Muscle layer of colon (tissue), 2 donors: ENCODE data around the gene JAK1.

Experiments
- H3K27ac ChIP-seq: one replicate; pipeline ENCODE4 v1.7.0; 2013; ENCODE audit warnings: low read depth, mild to moderate bottlenecking, low read length, moderate library complexity
- H3K27me3 ChIP-seq, 2 donors: one replicate each; pipeline ENCODE4 v1.7.0; 2013; ENCODE audit warnings: low read length in 2 of 2, mild to moderate bottlenecking in 2 of 2; ENCODE audit not compliant: insufficient read depth in 2 of 2, control insufficient read depth in 1 of 2
- H3K36me3 ChIP-seq: one replicate; pipeline ENCODE4 v1.7.0; 2013; ENCODE audit warnings: mild to moderate bottlenecking, low read length; ENCODE audit not compliant: insufficient read depth
- H3K4me1 ChIP-seq: one replicate; pipeline ENCODE4 v1.7.0; 2013; ENCODE audit warnings: mild to moderate bottlenecking, low read length; ENCODE audit not compliant: insufficient read depth
- H3K4me3 ChIP-seq, 2 donors: one replicate each; pipeline ENCODE4 v1.7.0; 2013; ENCODE audit warnings: low read length in 2 of 2, low read depth in 1 of 2, mild to moderate bottlenecking in 1 of 2, moderate library complexity in 1 of 2
- H3K9ac ChIP-seq: one replicate; pipeline ENCODE4 v1.7.0; 2013; ENCODE audit warnings: low read length
- H3K9me3 ChIP-seq: one replicate; pipeline ENCODE4 v1.7.0; 2013; ENCODE audit warnings: mild to moderate bottlenecking, low read length
- donor health status: abdominal sarcoma.
- donor health status: Adenocarcinoma of cecum.

JAK1 gene

DNA sequence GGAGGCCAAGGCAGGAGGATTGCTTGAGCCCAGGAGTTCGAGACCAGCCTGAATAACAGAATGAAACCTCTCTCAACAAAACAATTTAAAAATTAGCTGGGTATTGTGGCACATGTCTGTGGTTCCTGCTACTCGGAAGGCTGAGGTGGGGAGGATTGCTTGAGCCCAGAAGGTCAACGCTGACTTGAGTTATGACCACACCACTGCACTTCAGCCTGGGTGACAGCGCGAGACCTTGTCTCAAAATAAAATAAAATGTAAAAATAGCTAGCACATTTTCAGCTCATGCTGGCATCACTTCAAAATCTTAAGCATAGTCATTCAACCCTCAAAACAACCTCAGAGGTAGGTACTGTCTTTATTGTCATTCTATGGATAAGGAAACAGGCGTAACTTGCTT, 6.4 kb downstream of the JAK1 start:
- no peaks in the 10 kb centered on the region for H3K27me3 ChIP-seq
- H3K4me1 ChIP-seq, result peaks cover 46% of the 10 kb centered on the region
- no peak overlapping the region for H3K9ac ChIP-seq
- no peaks in the 10 kb centered on the region for H3K36me3 ChIP-seq
- no peaks in the 10 kb centered on the region for H3K9me3 ChIP-seq
- H3K27ac ChIP-seq, result no peak overlapping the region
- no peak overlapping the region for H3K4me3 ChIP-seq

GRCh38 chr1:64956733-64957441, 9.5 kb downstream of the JAK1 start:
- Histone ChIP-seq H3K27ac (no peak overlapping the region), H3K4me3 (no peak overlapping the region), H3K9me3 (no peaks in the 10 kb centered on the region), H3K27me3 (no peaks in the 10 kb centered on the region), H3K4me1 (peaks cover 31% of the 10 kb centered on the region), H3K9ac (no peak overlapping the region), H3K36me3 (no peaks in the 10 kb centered on the region)

DNA sequence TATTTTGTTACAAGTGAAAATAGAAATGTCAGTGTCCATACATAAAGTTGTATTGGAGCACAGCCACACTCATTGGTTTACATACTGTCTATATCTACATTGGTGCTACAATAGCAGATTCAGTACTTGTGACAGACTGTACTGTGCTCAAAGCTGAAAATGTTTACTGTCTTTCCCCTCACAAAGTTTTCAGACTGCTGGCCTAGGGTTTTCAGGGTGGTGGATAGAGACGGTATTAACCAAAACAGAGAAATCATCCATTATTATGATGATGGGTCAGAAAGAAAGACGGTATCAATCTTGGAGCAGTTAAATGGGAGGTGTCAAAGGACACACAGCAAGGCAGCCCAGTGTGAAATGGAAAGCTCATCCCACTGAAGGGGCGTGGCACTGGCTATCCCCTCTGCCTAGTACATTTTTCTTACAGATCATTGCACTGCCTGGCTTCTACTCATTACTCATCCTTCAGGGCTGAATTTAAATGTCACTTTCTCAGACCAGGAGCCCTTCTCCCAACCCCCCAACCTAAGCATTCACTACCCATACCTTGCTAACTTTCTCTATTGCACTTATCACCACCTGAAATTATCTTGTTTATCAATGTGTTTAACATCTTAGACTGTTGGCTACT, 10.2 kb downstream of the JAK1 start:
- Histone ChIP-seq H3K27ac (no peak overlapping the region), H3K9ac (no peak overlapping the region), H3K9me3 (no peaks in the 10 kb centered on the region), H3K4me3 (no peak overlapping the region), H3K4me1 (peaks cover 24% of the 10 kb centered on the region), H3K27me3 (no peaks in the 10 kb centered on the region), H3K36me3 (no peaks in the 10 kb centered on the region)

DNA sequence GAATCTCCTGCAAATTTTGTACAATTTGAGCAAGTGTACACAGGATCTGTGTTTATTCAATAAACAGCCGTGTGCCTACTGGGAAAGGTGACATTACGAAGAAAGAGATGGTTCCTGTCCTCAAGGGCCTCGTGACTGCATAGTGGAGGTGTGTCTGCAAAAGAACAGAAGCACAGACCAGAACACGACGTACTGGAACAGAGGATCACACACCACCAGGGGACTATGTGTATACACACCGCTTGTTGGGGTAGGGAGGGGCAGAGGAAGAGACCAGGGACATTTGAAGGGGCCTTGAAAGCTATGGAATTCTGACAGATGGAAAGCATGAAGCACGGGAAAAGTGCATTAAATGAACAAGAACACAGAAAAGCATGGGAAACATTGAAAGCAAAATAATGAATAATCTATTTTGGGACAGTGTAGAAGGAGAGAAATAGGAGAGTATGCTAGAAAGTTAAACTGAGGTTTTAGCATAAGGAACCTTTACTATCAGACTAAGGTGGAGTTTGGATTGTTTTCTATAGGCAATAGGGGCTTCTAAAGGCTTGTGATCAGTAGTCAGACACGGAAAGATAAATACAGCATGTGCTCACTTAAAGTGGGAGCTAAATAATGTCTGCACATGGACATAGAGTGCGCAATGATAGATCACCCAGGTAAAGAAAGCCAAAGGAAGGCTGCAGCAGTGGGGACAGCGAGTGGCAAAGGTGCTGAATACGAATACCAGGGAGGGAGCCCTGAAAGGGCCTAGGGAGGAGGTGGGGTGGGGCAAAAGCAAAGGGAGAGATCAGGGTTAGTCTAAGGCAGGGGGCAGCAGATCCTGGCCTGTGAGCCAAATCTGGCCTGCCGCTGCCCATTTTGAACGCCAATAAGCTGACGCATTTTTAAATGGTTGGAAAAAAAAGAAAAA, 11.0 kb downstream of the JAK1 start:
- Histone ChIP-seq H3K4me3 (no peak overlapping the region), H3K9me3 (no peaks in the 10 kb centered on the region), H3K9ac (no peak overlapping the region), H3K4me1 (peaks cover 19% of the 10 kb centered on the region), H3K27me3 (no peaks in the 10 kb centered on the region), H3K36me3 (no peaks in the 10 kb centered on the region), H3K27ac (no peak overlapping the region)

DNA sequence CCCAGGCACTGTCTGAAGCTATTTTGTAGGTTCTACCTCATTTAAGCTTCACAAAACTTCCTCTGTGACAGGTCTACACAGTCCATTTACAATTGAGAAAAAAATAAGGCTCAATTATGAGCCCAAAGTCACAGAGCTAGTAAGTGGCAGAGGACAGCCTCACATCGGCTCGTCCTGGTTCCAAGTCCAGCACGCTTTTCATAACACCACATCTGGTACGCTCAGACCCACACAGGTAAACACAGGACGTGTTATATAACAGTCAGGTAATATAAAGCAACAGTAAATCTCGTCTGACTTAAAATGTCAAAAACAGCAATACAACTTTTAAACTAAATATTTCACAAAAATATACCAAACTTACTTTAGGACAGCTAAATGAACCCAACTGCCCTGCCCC, 13.1 kb downstream of the JAK1 start:
- Histone ChIP-seq H3K4me1 (peaks cover 27% of the 10 kb centered on the region), H3K9me3 (no peaks in the 10 kb centered on the region), H3K27ac (no peak overlapping the region), H3K4me3 (no peak overlapping the region), H3K9ac (no peak overlapping the region), H3K27me3 (no peaks in the 10 kb centered on the region), H3K36me3 (no peaks in the 10 kb centered on the region)

- Histone ChIP-seq H3K4me3 (no peak overlapping the region), H3K9ac (no peak overlapping the region), H3K9me3 (no peaks in the 10 kb centered on the region), H3K27ac (no peak overlapping the region), H3K4me1 (peaks cover 15% of the 10 kb centered on the region), H3K36me3 (no peaks in the 10 kb centered on the region), H3K27me3 (no peaks in the 10 kb centered on the region)
Measured at GRCh38 chr1:64950284-64950809, 16.0 kb downstream of the JAK1 start.

GRCh38 chr1:64948905-64949833, 17.2 kb downstream of the JAK1 start:
- Histone ChIP-seq H3K36me3 (no peaks in the 10 kb centered on the region), H3K4me3 (no peak overlapping the region), H3K9ac (no peak overlapping the region), H3K9me3 (no peaks in the 10 kb centered on the region), H3K27me3 (no peaks in the 10 kb centered on the region), H3K4me1 (peaks cover 15% of the 10 kb centered on the region), H3K27ac (no peak overlapping the region)

GRCh38 chr1:64948216-64948615, 18.1 kb downstream of the JAK1 start:
- Histone ChIP-seq H3K9ac (no peak overlapping the region), H3K4me1 (peaks cover 15% of the 10 kb centered on the region), H3K27ac (no peak overlapping the region), H3K9me3 (no peaks in the 10 kb centered on the region), H3K36me3 (no peaks in the 10 kb centered on the region), H3K4me3 (no peak overlapping the region), H3K27me3 (no peaks in the 10 kb centered on the region)

- no peaks in the 10 kb centered on the region for H3K27me3 ChIP-seq
- no peak overlapping the region for H3K9ac ChIP-seq
- no peak overlapping the region for H3K27ac ChIP-seq
- no peak overlapping the region for H3K4me3 ChIP-seq
- H3K9me3 ChIP-seq, result no peaks in the 10 kb centered on the region
- peaks cover 15% of the 10 kb centered on the region for H3K4me1 ChIP-seq
- H3K36me3 ChIP-seq, result no peaks in the 10 kb centered on the region
Measured at GRCh38 chr1:64946916-64947315, 19.4 kb downstream of the JAK1 start.

DNA sequence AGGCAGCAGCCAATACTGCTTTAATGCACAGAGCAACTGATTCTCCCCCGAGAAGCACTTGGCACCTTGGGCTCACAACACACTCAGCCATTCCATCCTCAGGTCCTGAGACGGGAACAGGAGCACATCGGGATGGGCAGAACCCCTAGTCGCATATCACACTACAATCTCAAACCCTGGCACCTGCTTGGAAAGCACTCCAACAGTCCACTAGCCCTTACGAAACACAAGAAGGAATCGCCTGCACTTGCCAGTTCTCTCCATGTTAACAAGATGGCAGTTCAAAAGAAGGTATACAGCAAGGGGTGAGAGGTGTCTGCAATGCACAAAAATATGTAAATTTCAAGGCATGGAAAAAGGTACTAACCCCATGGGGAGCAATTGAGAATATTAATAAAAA, 21.4 kb downstream of the JAK1 start:
- Histone ChIP-seq H3K4me1 (peaks cover 17% of the 10 kb centered on the region), H3K9ac (no peak overlapping the region), H3K27me3 (no peaks in the 10 kb centered on the region), H3K27ac (no peak overlapping the region), H3K4me3 (no peak overlapping the region), H3K36me3 (no peaks in the 10 kb centered on the region), H3K9me3 (no peaks in the 10 kb centered on the region)
